Measurements from ENCODE around the gene NEDD8.
"Not testable (repeated sequence)": the region's sequence is repeated elsewhere in the genome, so short reads cannot be mapped to it uniquely, and the experiment has no call there.

Gene NEDD8

GRCh38 chr14:24213866-24214662, 18.1 kb downstream of the NEDD8 start:
- Mint-ChIP-seq H3K4me1 (peaks cover 33% of the 10 kb centered on the region), H3K4me3 (peak overlapping the region; percentile 95), H3K36me3 (peaks cover 16% of the 10 kb centered on the region), H3K27ac (peak overlapping the region; percentile 99), H3K27me3 (no peaks in the 10 kb centered on the region), H3K9me3 (no peaks in the 10 kb centered on the region)
- ATAC-seq (ENCODE audit: low read depth) (no peak), DNase-seq (ENCODE audit: low spot score in 2 of 2) (no peak)

GRCh38 chr14:24212924-24213865, 19.0 kb downstream of the NEDD8 start, which contains the start of gene CHMP4A:
CHMP4A (minus strand) TSS chr14:24213488; CDS start chr14:24213439, 49 bp downstream.
- DNase-seq (ENCODE audit: low spot score in 2 of 2) = peak; percentile 85 to 91
- H3K36me3 Mint-ChIP-seq = peaks cover 19% of the 10 kb centered on the region

GRCh38 chr14:24211311-24211710, 20.9 kb downstream of the NEDD8 start:
- Mint-ChIP-seq H3K4me1 (peaks cover 37% of the 10 kb centered on the region), H3K4me3 (no peak overlapping the region), H3K36me3 (peaks cover 26% of the 10 kb centered on the region), H3K27me3 (no peaks in the 10 kb centered on the region), H3K9me3 (no peaks in the 10 kb centered on the region), H3K27ac (peak overlapping the region; percentile 99)
- no peak for ATAC-seq (ENCODE audit: low read depth)
- no peak for DNase-seq (ENCODE audit: low spot score in 2 of 2)

More at GRCh38 chr14:24212924-24213865, 19.0 kb downstream of the NEDD8 start, which contains the start of gene CHMP4A:
- H3K9me3 Mint-ChIP-seq = no peaks in the 10 kb centered on the region
- H3K27ac Mint-ChIP-seq = peak within 1 kb of the TSS; percentile 99
- ATAC-seq (ENCODE audit: low read depth) = peak; percentile 76
- no peaks in the 10 kb centered on the region for H3K27me3 Mint-ChIP-seq
- H3K4me3 Mint-ChIP-seq = peak within 1 kb of the TSS; percentile 95
- H3K4me1 Mint-ChIP-seq = peaks cover 33% of the 10 kb centered on the region

GRCh38 chr14:24207625-24208024, 24.5 kb downstream of the NEDD8 start:
- H3K9me3 Mint-ChIP-seq = peaks cover 6% of the 10 kb centered on the region
- no peak overlapping the region for H3K27ac Mint-ChIP-seq
- H3K4me3 Mint-ChIP-seq = no peak overlapping the region

GRCh38 chr14:24207104-24207551, 25.0 kb downstream of the NEDD8 start:
- Mint-ChIP-seq H3K4me3 (no peak overlapping the region), H3K36me3 (peaks cover 48% of the 10 kb centered on the region), H3K4me1 (peaks cover 33% of the 10 kb centered on the region), H3K27me3 (no peaks in the 10 kb centered on the region), H3K27ac (no peak overlapping the region), H3K9me3 (peaks cover 6% of the 10 kb centered on the region)
- ATAC-seq (ENCODE audit: low read depth) = no peak
- no peak for DNase-seq (ENCODE audit: low spot score in 2 of 2)

More at GRCh38 chr14:24207625-24208024, 24.5 kb downstream of the NEDD8 start:
- Mint-ChIP-seq H3K27me3 (no peaks in the 10 kb centered on the region), H3K36me3 (peaks cover 45% of the 10 kb centered on the region), H3K4me1 (peaks cover 33% of the 10 kb centered on the region)
- DNase-seq (ENCODE audit: low spot score in 2 of 2) = no peak
- ATAC-seq (ENCODE audit: low read depth) = no peak

- ATAC-seq (ENCODE audit: low read depth) (no peak), DNase-seq (ENCODE audit: low spot score in 2 of 2) (no peak)
- peaks cover 50% of the 10 kb centered on the region for H3K36me3 Mint-ChIP-seq
- no peaks in the 10 kb centered on the region for H3K27me3 Mint-ChIP-seq
- peaks cover 6% of the 10 kb centered on the region for H3K9me3 Mint-ChIP-seq
- no peak overlapping the region for H3K4me3 Mint-ChIP-seq
- no peak overlapping the region for H3K27ac Mint-ChIP-seq
- H3K4me1 Mint-ChIP-seq = peaks cover 30% of the 10 kb centered on the region
Measured at GRCh38 chr14:24206260-24207103, 25.7 kb downstream of the NEDD8 start.

GRCh38 chr14:24204163-24205146, 27.7 kb downstream of the NEDD8 start:
- Mint-ChIP-seq H3K9me3 (peaks cover 6% of the 10 kb centered on the region), H3K4me3 (no peak overlapping the region), H3K4me1 (peaks cover 25% of the 10 kb centered on the region), H3K36me3 (peaks cover 49% of the 10 kb centered on the region), H3K27me3 (no peaks in the 10 kb centered on the region), H3K27ac (peak overlapping the region; percentile 5)
- DNase-seq (ENCODE audit: low spot score in 2 of 2) = no peak
- no peak for ATAC-seq (ENCODE audit: low read depth)

- peaks cover 35% of the 10 kb centered on the region for H3K4me1 Mint-ChIP-seq
- not testable (repeated sequence) for ATAC-seq (ENCODE audit: low read depth); DNase-seq (ENCODE audit: low spot score in 2 of 2); H3K27me3 Mint-ChIP-seq; H3K4me3 Mint-ChIP-seq; H3K27ac Mint-ChIP-seq; H3K9me3 Mint-ChIP-seq
- H3K36me3 Mint-ChIP-seq = peaks cover 52% of the 10 kb centered on the region
Measured at GRCh38 chr14:24203249-24203886, 28.8 kb downstream of the NEDD8 start.

- ATAC-seq (ENCODE audit: low read depth); H3K27ac Mint-ChIP-seq; H3K4me3 Mint-ChIP-seq; H3K9me3 Mint-ChIP-seq; H3K27me3 Mint-ChIP-seq; DNase-seq (ENCODE audit: low spot score in 2 of 2): not testable (repeated sequence)
- Mint-ChIP-seq H3K36me3 (peaks cover 50% of the 10 kb centered on the region), H3K4me1 (peaks cover 36% of the 10 kb centered on the region)
Measured at GRCh38 chr14:24202538-24202937, 29.6 kb downstream of the NEDD8 start.

GRCh38 chr14:24198814-24199524, 33.2 kb downstream of the NEDD8 start:
- no peak for DNase-seq (ENCODE audit: low spot score in 2 of 2)
- Mint-ChIP-seq H3K27ac (peak overlapping the region; percentile 80), H3K27me3 (no peaks in the 10 kb centered on the region), H3K36me3 (peaks cover 28% of the 10 kb centered on the region), H3K4me3 (no peak overlapping the region), H3K4me1 (peaks cover 39% of the 10 kb centered on the region), H3K9me3 (peaks cover 6% of the 10 kb centered on the region)
- no peak for ATAC-seq (ENCODE audit: low read depth)

- Mint-ChIP-seq H3K36me3 (peaks cover 25% of the 10 kb centered on the region), H3K9me3 (no peaks in the 10 kb centered on the region), H3K27me3 (no peaks in the 10 kb centered on the region), H3K4me3 (peak overlapping the region; percentile 95), H3K27ac (peak overlapping the region; percentile 99), H3K4me1 (peaks cover 38% of the 10 kb centered on the region)
- DNase-seq (ENCODE audit: low spot score in 2 of 2) (no peak), ATAC-seq (ENCODE audit: low read depth) (no peak)
Measured at GRCh38 chr14:24197056-24197450, 35.1 kb downstream of the NEDD8 start.

Measured in memory B cell (primary cell).